WTC11 (cell line): ENCODE data around the gene MTCL1.

Source experiments
- ATF3 ChIP-seq: sonication (generic); formaldehyde crosslinking; conservative IDR thresholded peaks from 2 replicates; pipeline ENCODE4 v1.8.1; 2022; ENCODE audit warnings: mild to moderate bottlenecking, missing genetic modification reagents
- CREB1 ChIP-seq: sonication (generic); formaldehyde crosslinking; IDR thresholded peaks from 2 replicates; pipeline ENCODE4 v1.8.0; 2023; ENCODE audit warnings: mild to moderate bottlenecking, missing genetic modification reagents
- CTCF ChIP-seq: fragments of 200-600 bp; IDR thresholded peaks from 2 replicates; pipeline ENCODE4 v1.8.0; 2022; ENCODE audit warnings: antibody characterized with exemption
- FOXK1 ChIP-seq: sonication (generic); formaldehyde crosslinking; IDR thresholded peaks from 2 replicates; pipeline ENCODE4 v1.8.0; 2022; ENCODE audit warnings: mild to moderate bottlenecking, moderate library complexity, missing genetic modification reagents
- HMGA2 ChIP-seq: fragments of 250-450 bp; sonication (Bioruptor Pico); IDR thresholded peaks from 2 replicates; pipeline ENCODE4 v1.4.0; 2021; ENCODE audit warnings: mild to moderate bottlenecking, moderate library complexity
- JUN ChIP-seq: sonication (generic); formaldehyde crosslinking; IDR thresholded peaks from 2 replicates; pipeline ENCODE4 v1.8.0; 2023; ENCODE audit warnings: mild to moderate bottlenecking, missing genetic modification reagents
- TEAD4 ChIP-seq: sonication (generic); formaldehyde crosslinking; IDR thresholded peaks from 2 replicates; pipeline ENCODE4 v1.8.0; 2022; ENCODE audit warnings: mild to moderate bottlenecking, missing genetic modification reagents
- USF1 ChIP-seq: sonication (generic); formaldehyde crosslinking; IDR thresholded peaks from 2 replicates; pipeline ENCODE4 v1.8.0; 2022; ENCODE audit warnings: mild to moderate bottlenecking, missing genetic modification reagents
- USF2 ChIP-seq: sonication (generic); formaldehyde crosslinking; IDR thresholded peaks from 2 replicates; pipeline ENCODE4 v1.8.1; 2023; ENCODE audit warnings: mild to moderate bottlenecking, missing genetic modification reagents, moderate library complexity
- ZNF138 ChIP-seq: sonication (generic); formaldehyde crosslinking; conservative IDR thresholded peaks from 2 replicates; pipeline ENCODE4 v1.8.1; 2022; ENCODE audit warnings: mild to moderate bottlenecking, moderate library complexity, missing genetic modification reagents

GRCh38 chr18:8703092-8703709 is 2.2 kb upstream of the MTCL1 start:
- no peak for TF ChIP-seq CTCF
- no peak for TF ChIP-seq JUN (CRISPR knock-in tag)
- TF ChIP-seq HMGA2 (CRISPR knock-in tag), result no peak
- TF ChIP-seq FOXK1 (CRISPR knock-in tag), result no peak
- no peak for TF ChIP-seq ZNF138 (CRISPR knock-in tag)
- no peak for TF ChIP-seq USF1 (CRISPR knock-in tag)
- TF ChIP-seq USF2, result no peak
- no peak for TF ChIP-seq ATF3
- TF ChIP-seq TEAD4 (CRISPR knock-in tag), result no peak
- TF ChIP-seq CREB1 (CRISPR knock-in tag), result no peak
